Sigmoid colon (tissue), 4 donors: Measurements from ENCODE around the gene ZFPL1.

ENCODE experiments used
- POLR2AphosphoS5 ChIP-seq, 4 donors: sonication (generic); formaldehyde crosslinking; IDR thresholded peaks; one replicate each; pipeline ENCODE4 v1.6.1; 2017; ENCODE audit warnings: antibody characterized with exemption in 4 of 4
- TF ChIP-seq, protein P1 (sequence below), 4 experiments: fragments of 450-650 bp in 3 of 4; fragments of 200-600 bp in 1 of 4; IDR thresholded peaks; one replicate each; pipeline ENCODE4 v1.5.1; 2016 to 2019; ENCODE audit warnings: antibody characterized with exemption in 4 of 4, mild to moderate bottlenecking in 3 of 4, moderate library complexity in 2 of 4

- no peak for TF ChIP-seq POLR2AphosphoS5 (IDR thresholded peaks at IDR 0.05)
- TF ChIP-seq, protein P1, sequence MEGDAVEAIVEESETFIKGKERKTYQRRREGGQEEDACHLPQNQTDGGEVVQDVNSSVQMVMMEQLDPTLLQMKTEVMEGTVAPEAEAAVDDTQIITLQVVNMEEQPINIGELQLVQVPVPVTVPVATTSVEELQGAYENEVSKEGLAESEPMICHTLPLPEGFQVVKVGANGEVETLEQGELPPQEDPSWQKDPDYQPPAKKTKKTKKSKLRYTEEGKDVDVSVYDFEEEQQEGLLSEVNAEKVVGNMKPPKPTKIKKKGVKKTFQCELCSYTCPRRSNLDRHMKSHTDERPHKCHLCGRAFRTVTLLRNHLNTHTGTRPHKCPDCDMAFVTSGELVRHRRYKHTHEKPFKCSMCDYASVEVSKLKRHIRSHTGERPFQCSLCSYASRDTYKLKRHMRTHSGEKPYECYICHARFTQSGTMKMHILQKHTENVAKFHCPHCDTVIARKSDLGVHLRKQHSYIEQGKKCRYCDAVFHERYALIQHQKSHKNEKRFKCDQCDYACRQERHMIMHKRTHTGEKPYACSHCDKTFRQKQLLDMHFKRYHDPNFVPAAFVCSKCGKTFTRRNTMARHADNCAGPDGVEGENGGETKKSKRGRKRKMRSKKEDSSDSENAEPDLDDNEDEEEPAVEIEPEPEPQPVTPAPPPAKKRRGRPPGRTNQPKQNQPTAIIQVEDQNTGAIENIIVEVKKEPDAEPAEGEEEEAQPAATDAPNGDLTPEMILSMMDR (IDR thresholded peaks at IDR 0.05), result no peak
Measured at GRCh38 chr11:65136515-65137096, 52.6 kb downstream of the ZFPL1 start.
